ENCODE data around the gene FAM120A. TPM values are rescaled to one million over a fixed set of nuclear protein-coding genes. Genes with fewer than 3 reads are reported as not detected.

Gene FAM120A
- total RNA-seq, 2 experiments from 2014 or later = 121 TPM

- DNase-seq = no peak
- H3K36me3 Mint-ChIP-seq = peaks cover under 1% of the 10 kb centered on the region
- no peak overlapping the region for H3K4me3 Mint-ChIP-seq
- no peak overlapping the region for H3K27ac Mint-ChIP-seq
- no peaks in the 10 kb centered on the region for H3K9me3 Mint-ChIP-seq
- H3K27me3 Mint-ChIP-seq = no peaks in the 10 kb centered on the region
- peaks cover 40% of the 10 kb centered on the region for H3K4me1 Mint-ChIP-seq
These were observed 147.3 kb downstream of the FAM120A start for GRCh38 chr9:93598647-93599241.

GRCh38 chr9:93599571-93600403 lies 148.3 kb downstream of the FAM120A start:
- Mint-ChIP-seq H3K4me1 (peaks cover 39% of the 10 kb centered on the region), H3K9me3 (no peaks in the 10 kb centered on the region), H3K4me3 (no peak overlapping the region), H3K27ac (no peak overlapping the region), H3K27me3 (no peaks in the 10 kb centered on the region), H3K36me3 (peaks cover 7% of the 10 kb centered on the region)
- DNase-seq = no peak

GRCh38 chr9:93600504-93600903 lies 149.0 kb downstream of the FAM120A start:
- DNase-seq = no peak
- no peak overlapping the region for H3K27ac Mint-ChIP-seq
- H3K4me3 Mint-ChIP-seq = no peak overlapping the region
- H3K9me3 Mint-ChIP-seq = peaks cover 2% of the 10 kb centered on the region
- H3K4me1 Mint-ChIP-seq = peaks cover 41% of the 10 kb centered on the region
- H3K27me3 Mint-ChIP-seq = no peaks in the 10 kb centered on the region
- peaks cover 11% of the 10 kb centered on the region for H3K36me3 Mint-ChIP-seq

- Mint-ChIP-seq H3K9me3 (peaks cover 5% of the 10 kb centered on the region), H3K36me3 (peaks cover 14% of the 10 kb centered on the region), H3K4me3 (no peak overlapping the region), H3K27me3 (no peaks in the 10 kb centered on the region), H3K4me1 (peaks cover 42% of the 10 kb centered on the region), H3K27ac (no peak overlapping the region)
- DNase-seq = no peak
These were observed 149.6 kb downstream of the FAM120A start for GRCh38 chr9:93601063-93601462.

GRCh38 chr9:93601666-93602065 lies 150.2 kb downstream of the FAM120A start:
- H3K4me3 Mint-ChIP-seq = no peak overlapping the region
- no peaks in the 10 kb centered on the region for H3K27me3 Mint-ChIP-seq
- peaks cover 44% of the 10 kb centered on the region for H3K4me1 Mint-ChIP-seq
- peaks cover 11% of the 10 kb centered on the region for H3K9me3 Mint-ChIP-seq
- H3K27ac Mint-ChIP-seq = no peak overlapping the region
- H3K36me3 Mint-ChIP-seq = peaks cover 20% of the 10 kb centered on the region
- no peak for DNase-seq

- no peaks in the 10 kb centered on the region for H3K27me3 Mint-ChIP-seq
- H3K36me3 Mint-ChIP-seq = peaks cover 28% of the 10 kb centered on the region
- peaks cover 18% of the 10 kb centered on the region for H3K9me3 Mint-ChIP-seq
- no peak overlapping the region for H3K4me3 Mint-ChIP-seq
- DNase-seq = no peak
- peaks cover 37% of the 10 kb centered on the region for H3K4me1 Mint-ChIP-seq
- H3K27ac Mint-ChIP-seq = no peak overlapping the region
These were observed 151.5 kb downstream of the FAM120A start for GRCh38 chr9:93603011-93603410.

- DNase-seq = no peak
- Mint-ChIP-seq H3K27me3 (no peaks in the 10 kb centered on the region), H3K36me3 (peaks cover 31% of the 10 kb centered on the region), H3K27ac (no peak overlapping the region), H3K4me3 (no peak overlapping the region), H3K9me3 (peaks cover 20% of the 10 kb centered on the region), H3K4me1 (peaks cover 31% of the 10 kb centered on the region)
These were observed 152.4 kb downstream of the FAM120A start for GRCh38 chr9:93603906-93604326.

- Mint-ChIP-seq H3K27ac (no peak overlapping the region), H3K4me3 (no peak overlapping the region), H3K27me3 (no peaks in the 10 kb centered on the region), H3K4me1 (peaks cover 11% of the 10 kb centered on the region), H3K36me3 (peaks cover 44% of the 10 kb centered on the region), H3K9me3 (peaks cover 34% of the 10 kb centered on the region)
- no peak for DNase-seq
These were observed 154.7 kb downstream of the FAM120A start for GRCh38 chr9:93606187-93606586.

- H3K36me3 Mint-ChIP-seq = peaks cover 35% of the 10 kb centered on the region
- no peak overlapping the region for H3K27ac Mint-ChIP-seq
- DNase-seq = no peak
- H3K4me3 Mint-ChIP-seq = no peak overlapping the region
- no peaks in the 10 kb centered on the region for H3K27me3 Mint-ChIP-seq
- H3K4me1 Mint-ChIP-seq = peaks cover 21% of the 10 kb centered on the region
- H3K9me3 Mint-ChIP-seq = peaks cover 34% of the 10 kb centered on the region
These were observed 158.7 kb downstream of the FAM120A start for GRCh38 chr9:93610206-93610605.

- H3K27ac Mint-ChIP-seq = no peak overlapping the region
These were observed 160.7 kb downstream of the FAM120A start for GRCh38 chr9:93612052-93612795.

GRCh38 chr9:93612796-93613154 lies 161.3 kb downstream of the FAM120A start:
- H3K4me3 Mint-ChIP-seq = no peak overlapping the region
- H3K4me1 Mint-ChIP-seq = peaks cover 14% of the 10 kb centered on the region
- H3K9me3 Mint-ChIP-seq = peaks cover 17% of the 10 kb centered on the region
- H3K27me3 Mint-ChIP-seq = no peaks in the 10 kb centered on the region
- no peak for DNase-seq
- H3K36me3 Mint-ChIP-seq = peaks cover 19% of the 10 kb centered on the region
- no peak overlapping the region for H3K27ac Mint-ChIP-seq

More at GRCh38 chr9:93612052-93612795, 160.7 kb downstream of the FAM120A start:
- peaks cover 21% of the 10 kb centered on the region for H3K36me3 Mint-ChIP-seq
- no peaks in the 10 kb centered on the region for H3K27me3 Mint-ChIP-seq
- peaks cover 19% of the 10 kb centered on the region for H3K9me3 Mint-ChIP-seq
- no peak overlapping the region for H3K4me3 Mint-ChIP-seq
- peaks cover 14% of the 10 kb centered on the region for H3K4me1 Mint-ChIP-seq
- DNase-seq = no peak

GRCh38 chr9:93613174-93613573 lies 161.7 kb downstream of the FAM120A start:
- no peak overlapping the region for H3K27ac Mint-ChIP-seq
- H3K9me3 Mint-ChIP-seq = peaks cover 15% of the 10 kb centered on the region
- H3K4me1 Mint-ChIP-seq = peaks cover 16% of the 10 kb centered on the region
- peaks cover 16% of the 10 kb centered on the region for H3K36me3 Mint-ChIP-seq
- DNase-seq = no peak
- no peaks in the 10 kb centered on the region for H3K27me3 Mint-ChIP-seq
- no peak overlapping the region for H3K4me3 Mint-ChIP-seq

GRCh38 chr9:93613791-93614190 lies 162.3 kb downstream of the FAM120A start:
- no peak overlapping the region for H3K4me3 Mint-ChIP-seq
- H3K4me1 Mint-ChIP-seq = peaks cover 16% of the 10 kb centered on the region
- DNase-seq = no peak
- H3K27ac Mint-ChIP-seq = no peak overlapping the region
- no peaks in the 10 kb centered on the region for H3K27me3 Mint-ChIP-seq
- H3K9me3 Mint-ChIP-seq = peaks cover 15% of the 10 kb centered on the region
- peaks cover 15% of the 10 kb centered on the region for H3K36me3 Mint-ChIP-seq

GRCh38 chr9:93614830-93615468 lies 163.5 kb downstream of the FAM120A start:
- H3K27ac Mint-ChIP-seq = no peak overlapping the region
- H3K4me3 Mint-ChIP-seq = no peak overlapping the region
- peaks cover 16% of the 10 kb centered on the region for H3K4me1 Mint-ChIP-seq
- H3K27me3 Mint-ChIP-seq = no peaks in the 10 kb centered on the region
- peaks cover 5% of the 10 kb centered on the region for H3K9me3 Mint-ChIP-seq
- DNase-seq = no peak
- peaks cover 5% of the 10 kb centered on the region for H3K36me3 Mint-ChIP-seq
